Stimulated activated naive CD8-positive, alpha-beta T cell treated with anti-CD3 and anti-CD28 coated beads, Interleukin-15, Interleukin-2, amounts not matched to agents 100 U/mL and 50 U/mL, for 24 hours (primary cell): Measurements from ENCODE around the gene FKBP5.
"Not testable (repeated sequence)": the region's sequence is repeated elsewhere in the genome, so short reads cannot be mapped to it uniquely, and the experiment has no call there.

ENCODE experiments used
- ATAC-seq: fragments of 150-1000 bp; cut with Tn5 transposase; one replicate; pipeline ENCODE4 v1.10.0; 2021
- DNase-seq: peaks from one replicate; pipeline ENCODE4 v3.0.0; 2021

FKBP5 gene

DNA sequence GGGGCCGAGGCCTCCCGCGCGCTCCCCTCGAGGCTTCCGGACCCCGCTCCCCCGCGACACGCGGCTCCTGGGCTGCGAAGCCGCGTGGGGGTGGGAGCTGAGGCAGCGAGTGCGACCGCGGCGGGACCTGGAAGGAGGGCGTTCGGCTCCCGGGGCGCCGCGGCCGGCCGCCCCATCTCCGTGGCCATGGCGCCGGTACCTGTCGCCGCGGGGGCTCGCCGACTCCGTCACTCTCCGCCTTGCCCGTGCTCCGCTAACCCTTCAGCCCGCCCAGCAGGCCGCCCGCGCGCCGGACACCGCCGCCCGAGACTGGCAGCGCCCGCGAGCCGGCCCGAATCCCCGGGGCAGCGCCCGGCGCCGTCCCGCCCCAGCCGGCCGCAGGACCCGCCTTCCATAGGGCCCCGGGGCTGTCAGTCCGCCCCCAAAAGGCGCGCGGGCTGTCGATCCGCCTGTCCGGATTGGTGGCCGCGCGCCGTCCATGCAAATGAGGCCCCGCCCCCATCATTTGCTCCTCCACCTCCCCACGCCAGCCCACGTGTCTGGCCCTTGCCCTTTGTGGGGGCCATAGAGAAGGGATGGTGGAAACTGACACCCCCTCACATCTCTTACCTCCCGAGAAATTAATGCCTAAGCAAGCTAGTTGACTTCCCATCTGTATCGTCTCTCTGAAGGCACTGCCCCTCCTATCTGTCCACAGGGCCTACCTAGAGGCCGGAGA, at the start of gene FKBP5:
FKBP5 (minus strand) TSS at position 311 of the 718 bp plus-strand sequence. CDS start 46,091 bp downstream, outside the sequence.
- peak; percentile 95 for DNase-seq
- ATAC-seq, result peak; percentile 95

DNA sequence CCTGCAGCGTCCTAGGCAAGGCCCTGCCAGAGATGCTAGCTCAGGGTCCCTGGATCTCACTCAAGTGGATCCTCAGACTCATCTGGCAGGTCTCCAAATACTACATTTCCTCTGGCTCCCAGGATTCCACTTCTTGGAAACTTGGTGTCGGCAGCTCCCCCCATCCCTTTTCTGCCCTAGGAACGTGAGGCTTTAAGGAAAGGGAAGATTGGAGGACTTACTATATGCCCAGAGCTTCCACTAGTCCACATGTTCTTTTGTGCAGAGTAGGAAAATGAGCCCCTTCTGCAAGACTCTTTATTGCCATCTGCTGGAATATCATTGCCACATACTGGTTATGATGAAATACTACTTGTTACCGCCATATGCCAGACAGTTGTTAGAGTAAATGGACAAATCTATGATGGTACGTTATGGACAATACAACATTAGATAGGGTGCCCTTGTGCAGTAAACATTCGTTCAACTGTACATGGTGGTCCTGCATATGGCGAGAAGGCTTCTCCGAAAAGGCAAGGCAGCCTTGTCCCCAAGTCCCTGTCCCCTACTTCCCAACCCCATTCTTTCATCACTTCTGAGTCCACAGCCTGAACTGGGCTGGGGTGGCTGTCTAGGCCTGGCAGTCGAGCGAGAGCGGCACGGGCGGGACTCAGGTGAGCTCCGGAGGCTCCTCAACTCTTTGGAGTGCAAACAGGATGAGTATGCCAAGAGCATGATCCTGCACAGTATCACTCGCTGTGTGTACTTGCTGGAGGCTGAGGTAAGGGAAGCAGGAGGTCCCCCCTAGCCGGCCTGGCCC, 48.9 kb upstream of the FKBP5 start:
- ATAC-seq, result peak; percentile 42
- DNase-seq, result no peak

DNA sequence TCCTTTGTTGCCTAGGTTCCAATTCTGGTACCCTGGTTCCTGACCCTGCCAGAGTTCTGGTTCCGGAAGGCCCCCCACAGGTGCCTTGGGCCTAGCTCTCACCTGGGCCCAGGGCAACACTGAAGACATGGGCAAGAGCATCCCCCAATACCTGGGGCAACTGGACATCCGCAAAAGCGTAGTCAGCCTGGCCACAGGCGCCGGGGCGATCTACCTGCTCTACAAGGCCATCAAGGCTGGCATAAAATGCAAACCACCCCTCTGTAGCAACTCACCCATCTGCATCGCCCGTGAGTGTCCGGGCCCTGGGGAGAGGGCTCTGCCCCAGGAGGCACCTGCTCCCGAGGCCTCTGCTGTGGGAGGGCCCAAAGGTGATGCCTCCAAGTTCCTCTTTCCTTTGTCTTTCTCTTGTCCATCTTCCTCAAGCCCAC, 48.3 kb upstream of the FKBP5 start, which contains the start of gene ARMC12:
ARMC12 (plus strand) TSS at position 51 of the 431 bp plus-strand sequence; CDS start at position 128, 77 bp downstream.
- no peak for ATAC-seq
- no peak for DNase-seq

DNA sequence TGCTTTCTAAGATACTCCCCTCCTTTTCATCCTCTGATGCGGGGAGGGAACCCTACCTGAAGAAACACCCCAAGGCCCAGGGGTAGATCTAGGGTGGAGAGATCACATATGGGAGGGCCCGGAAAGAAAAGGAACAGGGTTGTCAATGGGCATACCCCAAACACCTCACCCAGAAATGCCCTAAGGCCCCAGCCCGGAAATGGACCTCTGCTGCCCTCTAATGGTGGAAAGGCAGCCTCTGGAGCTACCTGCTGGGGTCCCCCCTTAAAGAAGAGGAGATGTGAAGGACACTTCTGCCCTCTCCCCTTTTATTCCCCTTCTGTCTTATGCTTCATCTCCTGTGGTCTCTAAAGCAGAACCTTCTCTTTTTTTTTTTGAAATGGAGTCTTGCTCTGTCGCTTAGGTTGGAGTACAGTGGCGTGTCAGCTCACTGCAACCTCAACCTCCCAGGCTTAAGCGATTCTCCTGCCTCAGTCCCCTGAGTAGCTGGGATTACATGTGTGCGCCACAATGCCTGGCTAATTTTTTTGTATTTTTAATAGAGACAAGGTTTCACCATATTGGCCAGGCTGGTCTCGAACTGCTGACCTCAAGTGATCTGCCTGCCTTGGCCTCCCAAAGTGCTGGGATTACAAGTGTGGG, 47.7 kb upstream of the FKBP5 start:
- ATAC-seq (no peak), DNase-seq (peak; percentile 90)

DNA sequence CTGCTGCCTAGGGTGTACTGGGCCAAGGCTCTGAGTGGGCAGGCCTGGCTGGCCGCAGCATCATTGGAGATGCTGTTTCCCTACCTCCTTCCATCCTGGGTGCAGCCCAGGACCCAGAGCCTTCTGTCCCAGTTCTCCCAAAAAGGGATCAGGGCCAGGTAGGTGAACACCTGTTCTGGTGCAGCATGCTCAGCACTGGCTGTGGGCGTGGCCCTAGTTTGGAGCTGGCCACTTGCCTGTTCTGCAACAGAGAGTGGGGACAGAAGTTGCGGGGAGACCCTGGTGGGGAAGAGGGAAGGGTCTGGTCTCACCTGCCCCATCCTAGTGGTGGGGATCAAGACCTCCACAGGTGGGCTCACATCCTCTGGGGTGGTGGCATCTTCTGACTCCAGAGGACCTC, 46.7 kb upstream of the FKBP5 start:
- DNase-seq (no peak), ATAC-seq (no peak)

DNA sequence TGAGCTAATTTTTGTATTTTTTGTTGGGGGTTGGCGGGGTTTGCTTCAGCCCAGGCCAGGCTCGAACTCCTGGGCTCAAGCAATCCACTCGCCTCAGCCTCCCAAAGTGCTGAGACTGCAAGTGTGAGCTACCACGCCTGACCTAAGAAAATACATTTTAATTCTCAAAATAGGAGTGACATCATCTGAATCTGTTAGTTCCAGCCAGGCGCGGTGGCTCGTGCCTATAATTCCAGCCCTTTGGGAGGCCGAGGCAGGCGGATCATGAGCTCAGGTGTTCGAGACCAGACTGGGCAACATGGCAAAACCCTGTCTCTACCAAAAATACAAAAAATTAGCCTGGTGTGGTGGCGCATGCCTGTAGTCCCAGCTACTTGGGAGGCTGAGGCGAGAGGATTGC, 45.6 kb upstream of the FKBP5 start:
- not testable (repeated sequence) for DNase-seq

DNA sequence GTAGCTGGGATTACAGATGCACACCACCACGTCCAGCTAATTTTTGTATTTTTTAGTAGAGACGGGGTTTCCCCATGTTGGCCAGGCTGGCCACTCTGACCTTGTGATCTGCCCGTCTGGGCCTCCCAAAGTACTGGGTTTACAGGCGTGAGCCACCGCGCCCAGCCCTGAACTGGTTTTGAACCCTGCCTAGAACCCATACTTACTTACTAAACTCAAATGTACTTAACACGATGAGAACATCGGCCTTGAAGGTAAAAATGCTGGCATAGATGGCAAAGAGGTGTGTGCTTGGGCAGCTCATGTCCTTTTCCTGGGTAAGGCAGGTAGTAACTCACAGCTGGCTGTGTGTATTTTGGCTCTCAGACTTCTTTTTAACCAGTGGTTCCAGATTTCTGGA, 44.9 kb upstream of the FKBP5 start:
- DNase-seq (no peak), ATAC-seq (no peak)

More for the DNA sequence above, 45.6 kb upstream of the FKBP5 start:
- ATAC-seq, result not testable (repeated sequence)

DNA sequence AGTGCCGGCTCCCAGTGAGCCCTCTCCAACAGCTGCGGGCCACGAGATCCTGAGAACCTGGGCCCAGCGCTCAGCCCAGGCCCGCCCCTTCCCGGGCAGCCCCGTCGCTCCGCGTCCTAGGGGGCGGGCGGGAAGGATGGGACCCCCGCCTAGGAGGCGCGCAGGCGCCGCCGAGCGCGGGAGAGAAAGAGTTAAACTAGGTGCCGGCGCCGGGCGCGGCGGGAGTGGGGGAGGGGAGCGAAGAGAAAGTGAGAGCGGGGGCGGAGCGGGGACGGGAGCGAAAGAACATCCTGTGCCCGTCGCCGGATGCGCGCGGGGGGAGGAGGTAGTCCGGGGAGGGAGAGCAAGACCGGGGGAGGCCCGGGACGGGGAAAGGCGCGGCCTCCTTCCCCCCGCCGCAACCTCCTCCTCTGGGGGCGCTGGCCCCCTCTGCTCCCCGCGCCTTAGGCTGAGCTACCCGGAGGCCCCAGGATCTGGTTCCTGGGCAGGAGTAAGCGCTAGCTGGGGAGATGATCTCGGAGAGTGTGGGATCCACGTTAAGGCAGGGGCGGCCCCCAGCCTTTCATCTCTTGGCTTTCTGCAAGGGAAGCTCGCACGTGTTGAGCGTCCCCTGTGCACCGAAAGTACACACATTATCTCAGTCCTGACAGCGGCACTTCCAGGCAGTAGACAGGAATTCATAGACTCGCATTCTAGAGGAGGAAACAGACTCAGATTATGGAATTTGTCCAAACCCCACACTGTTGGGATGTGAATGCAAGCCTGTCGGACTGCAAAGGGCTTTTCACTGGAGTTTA, 43.2 kb upstream of the FKBP5 start:
- ATAC-seq (peak; percentile 65), DNase-seq (peak; percentile 98)

DNA sequence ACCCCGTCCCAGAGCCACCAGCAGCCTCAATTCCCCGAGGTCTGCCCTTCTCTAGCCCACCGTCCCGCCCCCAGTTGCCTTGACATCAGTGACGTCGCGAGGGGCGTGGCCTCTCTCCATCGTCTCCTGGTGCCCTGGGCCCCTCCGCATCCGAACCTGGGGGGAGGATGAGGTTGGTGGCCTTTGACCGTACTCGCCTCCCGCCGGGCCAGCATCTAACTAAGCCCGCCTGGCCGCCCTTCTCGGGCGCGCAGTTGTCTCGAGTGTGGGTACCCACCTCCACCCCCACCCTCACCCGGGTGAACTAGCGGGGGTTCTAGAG, 42.7 kb upstream of the FKBP5 start:
- peak; percentile 99 for DNase-seq
- peak; percentile 58 for ATAC-seq

DNA sequence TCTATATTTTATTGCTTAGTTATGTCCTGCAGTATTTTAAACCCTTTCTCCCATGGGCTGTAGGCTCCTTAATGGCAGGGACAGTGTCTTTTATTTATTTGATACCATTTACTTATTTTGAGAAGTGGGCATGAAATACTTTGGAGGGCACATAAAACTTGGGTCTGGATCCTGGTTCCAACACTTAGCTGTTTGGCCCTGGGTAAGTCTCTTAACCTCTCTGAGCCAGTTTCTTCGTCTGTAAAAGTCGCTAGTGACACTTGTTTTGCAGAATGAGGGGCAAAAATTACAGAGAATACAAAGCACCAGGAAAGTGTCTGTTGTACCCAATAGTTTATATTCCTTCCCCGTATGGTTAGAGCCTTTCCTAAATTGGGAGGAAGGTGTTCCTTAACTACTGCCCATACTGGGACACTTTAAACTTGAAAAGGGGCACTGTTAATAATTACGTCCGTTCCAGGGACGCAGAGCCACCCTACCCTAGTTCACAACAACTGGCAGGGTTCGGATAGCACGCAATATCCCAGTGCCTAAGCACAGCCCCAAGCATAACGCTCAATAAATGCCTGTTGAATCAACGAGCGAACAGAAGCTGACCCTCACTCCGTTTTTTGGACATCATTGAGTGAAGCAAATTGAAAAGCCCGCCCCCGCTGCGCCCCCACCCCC, 42.2 kb upstream of the FKBP5 start:
- ATAC-seq, result no peak
- no peak for DNase-seq

DNA sequence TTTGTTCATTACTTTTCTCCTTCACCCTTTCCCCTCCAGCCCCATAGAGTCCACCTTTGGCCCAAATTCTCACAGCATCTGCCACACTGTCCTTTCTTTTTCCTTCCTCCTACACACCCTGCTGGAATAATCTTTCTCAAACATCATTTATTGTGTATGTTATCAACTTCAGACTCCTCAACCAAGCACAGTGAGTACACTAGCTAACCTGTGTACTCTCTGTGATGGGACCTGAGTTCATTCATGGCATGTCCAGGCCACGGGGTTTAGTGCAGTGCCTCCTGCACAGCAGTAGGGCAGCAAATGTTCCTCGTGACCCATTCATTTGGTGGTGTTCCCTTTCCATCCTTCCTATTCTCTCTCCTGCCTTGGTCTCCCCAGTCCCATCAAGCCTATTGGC, 41.0 kb upstream of the FKBP5 start:
- ATAC-seq, result no peak

DNA sequence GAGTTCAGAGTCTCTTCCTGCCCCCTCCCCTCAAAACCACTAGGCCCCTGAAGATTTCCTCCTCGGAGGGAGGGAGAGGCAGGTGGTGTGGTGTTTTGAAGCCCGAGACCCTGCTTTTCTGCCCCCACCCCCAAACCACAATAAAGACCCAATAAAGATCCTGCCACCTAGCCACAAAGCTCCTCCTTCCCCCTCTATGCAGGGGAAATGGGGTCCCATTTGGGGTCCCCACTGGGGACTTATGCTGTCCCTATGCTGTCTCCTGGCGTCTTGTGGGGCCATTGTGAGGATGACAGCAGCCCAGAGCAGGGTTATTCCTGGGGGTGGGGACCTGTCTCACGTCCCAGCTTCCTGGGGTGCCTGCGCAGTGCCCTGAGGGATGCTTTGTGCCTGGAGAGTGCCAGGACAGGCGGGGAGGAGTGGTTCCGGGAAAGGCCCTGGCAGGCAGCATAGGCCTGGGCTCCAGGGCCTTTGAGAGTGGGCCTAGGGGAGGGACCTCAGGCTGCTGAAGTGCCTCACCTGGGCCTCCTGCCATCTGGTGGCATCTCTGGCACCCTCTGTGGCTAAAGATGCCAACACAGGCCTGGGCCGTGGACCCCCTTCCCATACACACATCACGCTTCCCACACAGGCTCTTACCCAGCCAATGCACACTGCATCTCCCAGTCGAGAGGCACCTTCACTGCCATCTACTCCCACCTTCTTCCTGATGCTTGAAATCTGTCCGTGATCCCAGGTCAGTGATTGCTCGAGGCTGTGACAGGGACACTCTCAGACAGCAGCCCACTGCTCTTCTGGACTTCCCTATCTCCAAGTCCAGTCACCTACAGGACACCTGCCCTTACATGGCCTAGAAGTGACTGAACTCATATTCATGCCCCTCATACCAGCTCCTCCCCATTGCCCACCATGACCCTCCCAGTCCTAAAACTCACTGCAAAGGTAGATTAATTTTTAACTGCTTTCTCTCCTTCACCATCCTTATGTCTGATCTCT, 40.3 kb upstream of the FKBP5 start:
- ATAC-seq (no peak), DNase-seq (peak; percentile 48)

More for the DNA sequence above, 41.0 kb upstream of the FKBP5 start:
- no peak for DNase-seq

DNA sequence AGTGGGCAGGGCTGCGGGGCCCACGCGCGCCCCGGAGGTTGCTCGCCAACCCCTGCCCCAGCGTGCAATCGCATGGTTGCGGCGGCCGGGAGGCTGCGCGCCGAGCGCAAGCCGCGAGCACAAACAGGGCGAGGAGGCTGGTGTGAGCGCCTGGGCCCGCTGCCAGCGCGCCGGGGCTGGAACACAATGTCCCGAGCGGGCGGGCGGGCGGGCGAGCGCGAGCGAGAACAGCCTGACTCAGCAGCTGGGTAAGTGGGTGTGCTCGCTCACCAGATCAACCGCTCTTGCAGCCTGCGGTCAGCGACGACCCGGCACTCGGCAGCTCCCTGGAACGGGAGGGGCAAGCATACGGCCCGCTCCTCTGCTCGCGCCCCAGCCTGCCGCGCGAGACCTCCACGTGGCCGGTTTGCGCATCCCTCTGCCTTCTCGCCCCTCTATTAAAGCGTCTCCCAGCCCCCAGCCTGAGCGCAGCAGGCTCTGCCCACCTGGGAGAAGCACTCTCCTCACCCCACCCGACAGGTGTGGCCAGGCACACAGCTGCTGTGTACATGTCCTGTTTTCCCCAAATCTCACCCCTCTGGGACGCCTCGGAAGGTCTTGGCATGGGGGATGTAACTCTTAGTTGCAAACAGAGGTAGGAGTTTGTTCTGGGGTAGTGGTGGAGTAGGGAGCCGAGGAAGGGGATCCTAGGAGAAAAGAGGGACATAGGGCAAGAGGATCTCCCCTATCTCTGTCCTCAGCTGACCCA, 39.4 kb upstream of the FKBP5 start:
- DNase-seq, result peak; percentile 86
- peak; percentile 53 for ATAC-seq

DNA sequence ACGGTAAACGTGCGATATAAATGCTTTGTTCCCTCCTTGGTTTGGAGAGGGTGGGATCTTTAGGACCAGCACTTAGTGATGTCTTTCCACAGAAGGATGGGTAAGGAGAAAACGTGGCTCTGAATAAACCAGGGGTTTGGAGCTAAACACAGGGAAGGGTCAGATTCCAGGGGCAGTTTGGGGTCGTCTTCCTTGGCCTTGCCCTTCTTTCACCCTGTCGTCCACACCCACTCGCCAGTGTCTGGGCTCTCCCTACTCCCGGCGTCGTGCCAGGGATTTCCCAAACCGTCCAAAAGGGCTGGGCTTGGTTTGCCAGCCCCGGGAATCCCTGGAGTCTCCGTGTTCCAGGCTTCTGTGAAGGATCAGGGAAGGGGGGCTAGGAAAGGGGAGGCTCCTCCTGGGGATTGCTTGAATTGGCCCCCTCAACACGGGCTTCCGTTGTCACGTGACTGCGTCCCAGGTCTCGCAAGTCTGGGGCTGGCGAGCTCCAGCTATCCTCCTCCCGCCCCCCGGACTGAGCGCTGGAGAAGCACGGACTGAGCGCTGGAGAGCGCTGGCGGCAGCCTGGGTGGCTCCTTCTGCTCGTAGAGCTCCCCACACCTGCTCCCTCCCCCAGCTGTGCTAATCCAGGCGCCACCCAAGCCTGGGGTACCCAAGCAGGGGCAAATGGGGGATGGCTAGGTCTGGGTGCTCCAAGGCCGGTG, 38.7 kb upstream of the FKBP5 start:
- ATAC-seq (peak; percentile 3), DNase-seq (peak; percentile 58)

DNA sequence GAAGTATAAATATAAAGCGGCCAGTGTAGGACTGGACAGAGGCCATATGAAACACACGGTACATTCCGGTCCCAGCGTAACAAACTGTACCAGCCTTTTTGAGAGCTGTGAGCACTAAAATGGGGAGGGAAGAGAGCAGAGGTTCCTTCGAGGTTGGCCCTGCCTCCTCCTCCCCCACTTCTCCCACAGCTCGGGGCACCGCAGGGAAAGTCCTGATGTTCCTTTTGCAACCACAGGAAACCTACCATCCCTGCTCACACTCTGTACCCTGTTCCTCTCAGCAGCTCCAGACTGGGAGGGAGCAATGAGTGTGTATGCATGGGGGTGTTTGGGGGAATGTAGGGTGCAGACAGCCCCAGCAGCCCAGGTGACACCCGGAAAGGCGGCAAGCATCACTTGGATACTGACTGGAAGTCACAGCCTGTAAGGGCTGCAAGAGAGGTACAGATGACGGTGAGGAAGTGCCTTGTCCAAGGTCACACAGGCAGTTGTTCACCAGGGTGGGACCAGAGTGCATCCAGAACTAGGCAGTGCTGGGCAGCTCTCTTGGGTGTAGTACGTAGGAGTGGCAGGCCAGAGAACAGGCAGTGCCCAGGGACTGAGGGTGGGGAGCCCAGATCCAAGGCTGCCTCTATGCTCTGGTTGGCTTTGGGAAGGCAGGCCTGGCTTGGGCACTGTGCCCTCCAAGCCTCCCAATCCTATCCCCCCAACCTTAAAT, 37.2 kb upstream of the FKBP5 start:
- DNase-seq (no peak), ATAC-seq (no peak)

DNA sequence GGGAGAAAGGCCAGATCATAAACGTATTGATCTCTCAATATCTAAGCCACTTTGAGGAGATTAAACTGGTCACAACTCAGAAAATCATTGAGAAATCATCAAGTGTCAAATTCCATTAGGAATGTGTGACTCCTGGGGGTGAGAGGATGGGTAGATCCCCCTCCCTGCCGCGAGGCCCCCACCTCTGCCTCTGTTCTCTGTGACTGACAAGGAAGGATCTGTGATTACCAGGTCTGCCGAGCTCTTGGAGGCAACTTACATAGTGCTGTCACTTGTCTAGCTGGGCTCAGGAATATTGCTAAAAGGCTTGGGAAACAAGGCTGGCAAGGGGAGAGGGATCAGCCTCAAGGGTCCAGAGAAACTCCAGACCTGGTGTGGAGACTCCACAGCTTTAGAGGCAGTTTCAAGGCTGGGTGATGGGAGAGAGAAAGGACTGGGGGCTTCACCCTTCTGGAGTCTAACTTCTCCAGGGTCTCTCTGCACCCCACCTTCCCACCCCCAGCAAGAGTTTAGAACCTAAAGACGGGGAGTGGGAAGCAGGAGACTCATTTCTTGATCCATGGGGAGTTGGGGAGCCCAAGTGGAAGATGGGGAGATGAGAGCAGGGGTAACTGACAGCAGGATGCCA, 36.5 kb upstream of the FKBP5 start:
- DNase-seq (no peak), ATAC-seq (no peak)

DNA sequence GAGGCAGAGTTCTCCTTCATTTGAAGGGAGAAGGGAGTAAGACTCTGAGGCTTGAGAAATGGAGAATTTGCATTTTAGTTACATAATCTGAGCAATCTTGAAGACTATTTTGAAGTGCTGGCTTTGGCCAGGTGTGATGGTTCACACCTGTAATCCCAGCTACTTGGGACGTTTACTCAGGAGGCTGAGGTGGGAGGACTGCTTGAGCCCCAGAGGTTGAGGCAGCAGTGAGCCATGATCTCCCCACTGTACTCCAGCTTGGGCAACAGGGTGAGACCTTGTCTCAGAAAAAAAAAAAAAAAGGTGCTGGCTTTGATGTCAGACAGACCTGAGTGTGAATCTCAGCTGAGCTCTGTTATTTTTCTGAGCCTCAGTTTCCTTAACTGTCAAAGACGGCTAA, 35.8 kb upstream of the FKBP5 start:
- no peak for ATAC-seq
- DNase-seq, result no peak

DNA sequence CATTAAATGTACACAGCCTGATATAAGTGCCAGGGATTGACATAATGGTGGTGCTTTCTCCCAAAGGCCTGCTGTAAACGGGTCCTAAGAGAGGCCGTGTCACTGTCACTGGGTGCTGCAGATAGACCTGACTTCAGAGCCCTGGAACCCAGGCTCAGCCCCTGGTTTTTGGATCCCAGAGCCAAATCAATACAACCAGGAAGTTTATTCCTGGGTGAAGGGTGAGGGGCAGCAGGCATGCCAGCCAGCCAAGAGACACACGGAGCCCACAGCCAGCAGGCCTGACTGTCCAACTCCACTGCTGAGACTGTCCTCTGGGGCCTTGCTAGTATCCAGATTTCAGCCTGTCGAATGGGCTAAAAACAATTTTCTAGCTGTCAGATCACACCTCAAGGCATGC, 35.3 kb upstream of the FKBP5 start:
- no peak for ATAC-seq
- DNase-seq, result no peak
